Tibial nerve (tissue), 4 donors: ENCODE data around the gene NXPH4.

ENCODE experiments used
- EP300 ChIP-seq, 2 donors: sonication (generic); formaldehyde crosslinking; IDR thresholded peaks; one replicate each; pipeline ENCODE4 v1.6.1; 2017; ENCODE audit warnings: antibody characterized with exemption in 2 of 2, mild to moderate bottlenecking in 1 of 2
- POLR2A ChIP-seq, 2 donors: fragments of 450-650 bp; IDR thresholded peaks; one replicate each; pipeline ENCODE4 v1.6.1; 2017; ENCODE audit warnings: antibody characterized with exemption in 2 of 2, mild to moderate bottlenecking in 2 of 2, moderate library complexity in 2 of 2
- TF ChIP-seq, protein P1 (sequence below), 5 experiments: fragments of 200-600 bp in 3 of 5; fragments of 450-650 bp in 2 of 5; sonication (generic) in 3 of 5; IDR thresholded peaks; one replicate each; pipeline ENCODE4 v1.5.1; 2016 to 2019; ENCODE audit warnings: antibody characterized with exemption in 5 of 5, mild to moderate bottlenecking in 3 of 5, moderate library complexity in 2 of 5

GRCh38 chr12:57218030-57218853, 1.6 kb downstream of the NXPH4 start:
- TF ChIP-seq, protein P1, sequence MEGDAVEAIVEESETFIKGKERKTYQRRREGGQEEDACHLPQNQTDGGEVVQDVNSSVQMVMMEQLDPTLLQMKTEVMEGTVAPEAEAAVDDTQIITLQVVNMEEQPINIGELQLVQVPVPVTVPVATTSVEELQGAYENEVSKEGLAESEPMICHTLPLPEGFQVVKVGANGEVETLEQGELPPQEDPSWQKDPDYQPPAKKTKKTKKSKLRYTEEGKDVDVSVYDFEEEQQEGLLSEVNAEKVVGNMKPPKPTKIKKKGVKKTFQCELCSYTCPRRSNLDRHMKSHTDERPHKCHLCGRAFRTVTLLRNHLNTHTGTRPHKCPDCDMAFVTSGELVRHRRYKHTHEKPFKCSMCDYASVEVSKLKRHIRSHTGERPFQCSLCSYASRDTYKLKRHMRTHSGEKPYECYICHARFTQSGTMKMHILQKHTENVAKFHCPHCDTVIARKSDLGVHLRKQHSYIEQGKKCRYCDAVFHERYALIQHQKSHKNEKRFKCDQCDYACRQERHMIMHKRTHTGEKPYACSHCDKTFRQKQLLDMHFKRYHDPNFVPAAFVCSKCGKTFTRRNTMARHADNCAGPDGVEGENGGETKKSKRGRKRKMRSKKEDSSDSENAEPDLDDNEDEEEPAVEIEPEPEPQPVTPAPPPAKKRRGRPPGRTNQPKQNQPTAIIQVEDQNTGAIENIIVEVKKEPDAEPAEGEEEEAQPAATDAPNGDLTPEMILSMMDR (IDR thresholded peaks at IDR 0.05): no peak
- no peak for TF ChIP-seq EP300 (IDR thresholded peaks at IDR 0.05)
- no peak for TF ChIP-seq POLR2A (IDR thresholded peaks at IDR 0.05)
